Smooth muscle cell (in vitro differentiated cells): ENCODE data around the gene NMBR. TPM values are rescaled to one million over a fixed set of nuclear protein-coding genes. Genes with fewer than 3 reads are reported as not detected.
"Not testable (repeated sequence)": the region's sequence is repeated elsewhere in the genome, so short reads cannot be mapped to it uniquely, and the experiment has no call there.

Source experiments
- DNase-seq: peaks from one replicate; lab custom pipeline; 2025; ENCODE audit not compliant: unreplicated experiment; lab: John Stamatoyannopoulos, UW
- H2AFZ ChIP-seq: fragments of 200-600 bp; sonication (generic); 2 replicates; pipeline ENCODE4 v1.6.0; 2016; ENCODE audit warnings: antibody characterized with exemption, low read depth, mild to moderate bottlenecking
- H3F3A ChIP-seq: fragments of 200-600 bp; sonication (generic); 2 replicates; pipeline ENCODE4 v1.6.0; 2017; ENCODE audit warnings: antibody characterized with exemption, low read depth
- H3K27ac ChIP-seq: fragments of 200-600 bp; sonication (generic); 2 replicates; pipeline ENCODE4 v1.5.1; 2016; ENCODE audit warnings: low read depth, mild to moderate bottlenecking
- H3K27me3 ChIP-seq: fragments of 200-600 bp; sonication (generic); 2 replicates; pipeline ENCODE4 v1.6.1; 2016; ENCODE audit warnings: low read depth, mild to moderate bottlenecking
- H3K36me3 ChIP-seq: fragments of 200-600 bp; sonication (generic); 2 replicates; pipeline ENCODE4 v1.5.1; 2016; ENCODE audit warnings: low read depth
- H3K4me1 ChIP-seq: fragments of 200-600 bp; sonication (generic); 2 replicates; pipeline ENCODE4 v1.5.1; 2016; ENCODE audit warnings: low read depth
- H3K4me2 ChIP-seq: fragments of 200-600 bp; sonication (generic); 2 replicates; pipeline ENCODE4 v1.6.0; 2016; ENCODE audit warnings: mild to moderate bottlenecking
- H3K4me3 ChIP-seq: fragments of 200-600 bp; sonication (generic); 2 replicates; pipeline ENCODE4 v1.5.1; 2016; ENCODE audit warnings: mild to moderate bottlenecking
- H3K79me2 ChIP-seq: fragments of 200-600 bp; sonication (generic); 2 replicates; pipeline ENCODE4 v1.6.0; 2016; ENCODE audit warnings: low read depth, mild to moderate bottlenecking
- H3K9ac ChIP-seq: fragments of 200-600 bp; sonication (generic); 2 replicates; pipeline ENCODE4 v1.6.0; 2016; ENCODE audit warnings: low read depth
- H3K9me3 ChIP-seq: fragments of 200-600 bp; sonication (generic); replicated peaks from 2 replicates; pipeline ENCODE4 v1.5.1; 2016; ENCODE audit warnings: low read depth
- H4K20me1 ChIP-seq: fragments of 200-600 bp; sonication (generic); 2 replicates; pipeline ENCODE4 v1.6.0; 2016; ENCODE audit warnings: low read depth
- WGBS: methylation state at CpG from one replicate; pipeline ENCODE4 v1.1.7; 2016; ENCODE audit warnings: low lambda C conversion rate; 5-methylcytosine and 5-hydroxymethylcytosine counted together
- polyA plus RNA-seq: library from polyadenylated mRNA; unstranded; fragments of >200 nt; fragmentation: Nextera tagmentation; extraction: Ambion mirVana; gene quantifications from 2 replicates; pipeline ENCODE4 v1.2.1, GENCODE V29; 2016
- total RNA-seq: library from RNA; depleted of rRNA; stranded (reverse); fragments of >200 nt; gene quantifications from 2 replicates; pipeline ENCODE4 v1.2.3, GENCODE V29; 2014
- TF ChIP-seq, protein P1 (sequence below): fragments of 200-600 bp; sonication (generic); IDR thresholded peaks from 2 replicates; pipeline ENCODE4 v1.5.1; 2017; ENCODE audit warnings: borderline replicate concordance, mild to moderate bottlenecking, antibody characterized with exemption; ENCODE audit not compliant: insufficient read depth, poor library complexity, severe bottlenecking

The NMBR gene
- total and polyA plus RNA-seq, 2 experiments from 2014 or later = not detected

GRCh38 chr6:142075516-142076101 lies 71.3 kb downstream of the NMBR start:
- WGBS = 94% methylated on average over 7 of the region's 7 CpGs
- Histone ChIP-seq H3K9me3 (no peaks in the 10 kb centered on the region), H3K79me2 (no peaks in the 10 kb centered on the region), H3K27me3 (no peaks in the 10 kb centered on the region), H3K4me3 (no peak overlapping the region), H2AFZ (no peak overlapping the region), H3K9ac (no peak overlapping the region), H3K4me1 (no peaks in the 10 kb centered on the region), H3K4me2 (no peak overlapping the region), H3K27ac (no peak overlapping the region), H3K36me3 (no peaks in the 10 kb centered on the region), H4K20me1 (no peaks in the 10 kb centered on the region), H3F3A (no peaks in the 10 kb centered on the region)
- DNase-seq = no peak
- TF ChIP-seq, protein P1, sequence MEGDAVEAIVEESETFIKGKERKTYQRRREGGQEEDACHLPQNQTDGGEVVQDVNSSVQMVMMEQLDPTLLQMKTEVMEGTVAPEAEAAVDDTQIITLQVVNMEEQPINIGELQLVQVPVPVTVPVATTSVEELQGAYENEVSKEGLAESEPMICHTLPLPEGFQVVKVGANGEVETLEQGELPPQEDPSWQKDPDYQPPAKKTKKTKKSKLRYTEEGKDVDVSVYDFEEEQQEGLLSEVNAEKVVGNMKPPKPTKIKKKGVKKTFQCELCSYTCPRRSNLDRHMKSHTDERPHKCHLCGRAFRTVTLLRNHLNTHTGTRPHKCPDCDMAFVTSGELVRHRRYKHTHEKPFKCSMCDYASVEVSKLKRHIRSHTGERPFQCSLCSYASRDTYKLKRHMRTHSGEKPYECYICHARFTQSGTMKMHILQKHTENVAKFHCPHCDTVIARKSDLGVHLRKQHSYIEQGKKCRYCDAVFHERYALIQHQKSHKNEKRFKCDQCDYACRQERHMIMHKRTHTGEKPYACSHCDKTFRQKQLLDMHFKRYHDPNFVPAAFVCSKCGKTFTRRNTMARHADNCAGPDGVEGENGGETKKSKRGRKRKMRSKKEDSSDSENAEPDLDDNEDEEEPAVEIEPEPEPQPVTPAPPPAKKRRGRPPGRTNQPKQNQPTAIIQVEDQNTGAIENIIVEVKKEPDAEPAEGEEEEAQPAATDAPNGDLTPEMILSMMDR = no peak

- Histone ChIP-seq H4K20me1 (no peaks in the 10 kb centered on the region), H3K79me2 (no peaks in the 10 kb centered on the region), H2AFZ (no peak overlapping the region), H3K4me3 (no peak overlapping the region), H3K36me3 (no peaks in the 10 kb centered on the region), H3K4me1 (no peaks in the 10 kb centered on the region), H3K27me3 (no peaks in the 10 kb centered on the region), H3K27ac (no peak overlapping the region), H3F3A (no peaks in the 10 kb centered on the region), H3K4me2 (no peak overlapping the region), H3K9ac (no peak overlapping the region), H3K9me3 (no peaks in the 10 kb centered on the region)
- TF ChIP-seq, protein P1 = no peak
- DNase-seq = no peak
- 86% methylated on average over 1 of the region's 1 CpG for WGBS
These were observed 72.4 kb downstream of the NMBR start for GRCh38 chr6:142074516-142074915.

DNA sequence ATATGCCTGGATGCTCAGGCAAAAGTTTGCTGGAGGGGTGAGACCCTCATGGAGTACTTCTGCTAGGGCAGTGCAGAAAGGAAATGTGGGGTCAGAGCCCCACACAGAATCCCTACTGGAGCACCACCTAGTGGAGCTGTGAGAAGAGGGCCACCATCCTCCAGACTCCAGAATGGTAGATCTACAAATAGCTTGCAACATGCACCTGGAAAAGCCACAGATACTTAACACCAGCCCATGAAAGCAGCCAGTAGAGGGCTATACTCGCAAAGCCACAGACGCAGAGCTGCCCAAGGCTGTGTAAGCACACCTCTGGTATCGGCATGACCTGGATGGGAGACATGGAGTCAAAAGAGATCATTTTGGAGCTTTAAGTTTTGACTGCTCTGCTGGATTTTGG lies 74.9 kb downstream of the NMBR start:
- DNase-seq = no peak
- TF ChIP-seq, protein P1 = no peak

GRCh38 chr6:142068416-142068815 lies 78.5 kb downstream of the NMBR start:
- Histone ChIP-seq H3K4me2 (no peak overlapping the region), H3K79me2 (no peaks in the 10 kb centered on the region), H3K27ac (no peak overlapping the region), H3K4me3 (no peak overlapping the region), H3K27me3 (no peaks in the 10 kb centered on the region), H3K4me1 (no peaks in the 10 kb centered on the region), H2AFZ (no peak overlapping the region), H4K20me1 (no peaks in the 10 kb centered on the region), H3F3A (no peaks in the 10 kb centered on the region), H3K36me3 (no peaks in the 10 kb centered on the region), H3K9me3 (no peaks in the 10 kb centered on the region), H3K9ac (no peak overlapping the region)
- no peak for DNase-seq
- TF ChIP-seq, protein P1 = no peak

More for the DNA sequence above, 74.9 kb downstream of the NMBR start:
- Histone ChIP-seq H3K36me3 (no peaks in the 10 kb centered on the region), H3F3A (no peaks in the 10 kb centered on the region), H3K4me1 (no peaks in the 10 kb centered on the region), H3K4me2 (no peak overlapping the region), H3K9me3 (no peaks in the 10 kb centered on the region), H3K79me2 (no peaks in the 10 kb centered on the region), H2AFZ (no peak overlapping the region), H3K27me3 (no peaks in the 10 kb centered on the region), H3K4me3 (no peak overlapping the region), H3K9ac (no peak overlapping the region), H4K20me1 (no peaks in the 10 kb centered on the region), H3K27ac (no peak overlapping the region)
- 80% methylated on average over 3 of the region's 3 CpGs for WGBS

DNA sequence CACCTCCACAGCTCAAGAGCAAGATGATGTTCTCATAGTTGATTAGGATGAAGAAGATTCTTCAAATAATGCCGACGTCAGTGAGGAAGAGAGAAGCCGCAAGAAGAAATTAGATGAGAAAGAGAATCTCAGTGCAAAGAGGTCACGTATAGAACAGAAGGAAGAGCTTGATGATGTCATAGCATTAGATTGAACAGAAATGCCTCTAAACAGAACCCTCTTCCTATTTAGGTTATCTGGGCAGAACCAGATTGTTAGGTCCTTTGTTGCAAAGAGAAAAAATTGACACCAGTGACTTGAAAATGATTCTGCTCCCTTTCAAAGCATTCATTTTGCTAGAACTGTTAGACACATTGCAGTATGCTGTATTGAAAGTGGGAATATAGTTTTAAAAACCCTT lies 84.1 kb downstream of the NMBR start:
- not testable (repeated sequence) for H3K27me3 ChIP-seq

More for the DNA sequence above, 84.1 kb downstream of the NMBR start:
- not testable (repeated sequence) for H3K4me2 ChIP-seq, H3K9ac ChIP-seq, H4K20me1 ChIP-seq, H2AFZ ChIP-seq, H3K4me3 ChIP-seq, H3K4me1 ChIP-seq, DNase-seq, H3K36me3 ChIP-seq, H3K79me2 ChIP-seq, H3K9me3 ChIP-seq, H3F3A ChIP-seq, H3K27ac ChIP-seq
- 82% methylated on average over 4 of the region's 4 CpGs for WGBS
